HepG2 (cell line): ENCODE results near the gene BLMH. TPM values are rescaled to one million over a fixed set of nuclear protein-coding genes. Genes with fewer than 3 reads are reported as not detected.

Experiments
- AGO1 ChIP-seq: fragments of 200-400 bp; formaldehyde crosslinking; IDR thresholded peaks from 2 replicates; pipeline ENCODE4 v1.6.1; 2017; ENCODE audit warnings: mild to moderate bottlenecking, low read depth, low read length, moderate library complexity; ENCODE audit not compliant: poor library complexity, severe bottlenecking
- ATM ChIP-seq: fragments of 450-650 bp; IDR thresholded peaks from 2 replicates; pipeline ENCODE4 v1.7.1; 2017; ENCODE audit warnings: mild to moderate bottlenecking, borderline replicate concordance
- CTCF ChIP-seq: sonication (generic); formaldehyde crosslinking; IDR thresholded peaks from 2 replicates; pipeline ENCODE4 v1.5.0; 2020; ENCODE audit warnings: mild to moderate bottlenecking, missing genetic modification reagents, moderate library complexity
- GPBP1L1 ChIP-seq: sonication (generic); formaldehyde crosslinking; IDR thresholded peaks from 2 replicates; pipeline ENCODE4 v1.5.0; 2020; ENCODE audit warnings: mild to moderate bottlenecking, missing genetic modification reagents
- KLF13 ChIP-seq: sonication (generic); formaldehyde crosslinking; IDR thresholded peaks from 2 replicates; pipeline ENCODE4 v1.4.0; 2020; ENCODE audit warnings: mild to moderate bottlenecking, missing genetic modification reagents
- KMT2B ChIP-seq: IDR thresholded peaks from 2 replicates; pipeline ENCODE4 v1.6.1; 2016; ENCODE audit warnings: missing genetic modification reagents, missing compliant biosample characterization
- MAZ ChIP-seq, 2 experiments: sonication (generic) in 1 of 2; formaldehyde crosslinking in 1 of 2; IDR thresholded peaks; 2 replicates each; pipeline versions ENCODE4 v1.5.0 to v1.6.1; 2012 to 2020; ENCODE audit warnings: low read depth in 2 of 2, mild to moderate bottlenecking in 2 of 2, borderline replicate concordance in 1 of 2, improper control_type of control experiment in 1 of 2, low read length in 1 of 2, missing genetic modification reagents in 1 of 2, moderate library complexity in 1 of 2
- MTF1 ChIP-seq: sonication (generic); formaldehyde crosslinking; IDR thresholded peaks from 2 replicates; pipeline ENCODE4 v1.5.0; 2020; ENCODE audit warnings: missing genetic modification reagents
- POLR2AphosphoS5 ChIP-seq: IDR thresholded peaks from 2 replicates; pipeline ENCODE4 v1.6.1; 2012; ENCODE audit warnings: low read depth, low read length
- RFXANK ChIP-seq: IDR thresholded peaks from 2 replicates; pipeline ENCODE4 v1.6.1; 2016
- ZBTB7A ChIP-seq: sonication (generic); formaldehyde crosslinking; IDR thresholded peaks from 2 replicates; pipeline ENCODE4 v1.8.0; 2022; ENCODE audit warnings: mild to moderate bottlenecking, missing genetic modification reagents
- ZKSCAN1 ChIP-seq: fragments of 150-350 bp; IDR thresholded peaks from 2 replicates; pipeline ENCODE4 v1.6.1; 2014; ENCODE audit warnings: low read length
- ZNF281 ChIP-seq: sonication (generic); formaldehyde crosslinking; IDR thresholded peaks from 2 replicates; pipeline ENCODE4 v1.4.0; 2020; ENCODE audit warnings: missing genetic modification reagents, borderline replicate concordance
- ZNF75D ChIP-seq: sonication (generic); formaldehyde crosslinking; IDR thresholded peaks from 2 replicates; pipeline ENCODE4 v1.8.1; 2023; ENCODE audit warnings: missing genetic modification reagents, mild to moderate bottlenecking, borderline replicate concordance
- ZNF780A ChIP-seq: sonication (generic); formaldehyde crosslinking; IDR thresholded peaks from 2 replicates; pipeline ENCODE4 v1.8.0; 2022; ENCODE audit warnings: mild to moderate bottlenecking, missing genetic modification reagents, moderate library complexity
- polyA plus RNA-seq, 8 experiments: library from polyadenylated mRNA; depleted of rRNA in 3 of 8; stranded (reverse) in 7 of 8; unstranded in 1 of 8; fragments of >200 nt; fragmentation: Illumina TruSeq in 4 of 8; extraction: Trizol in 4 of 8; gene quantifications; 2 replicates each; pipeline versions ENCODE4 v1.2.1 to v1.2.3, GENCODE V29; 2011 to 2016; ENCODE audit warnings: low read depth in 4 of 8, missing spikeins in 1 of 8, mixed read lengths in 1 of 8; ENCODE audit not compliant: insufficient read depth in 1 of 8
- total RNA-seq, 5 experiments: library from RNA; depleted of rRNA; stranded (reverse); fragments of >200 nt; fragmentation: Illumina TruSeq; extraction: Trizol; gene quantifications; 2 replicates each; pipeline ENCODE4 v1.2.3, GENCODE V29; 2016; ENCODE audit warnings: low read depth in 1 of 5
- TF ChIP-seq, protein P1 (sequence below): sonication (generic); formaldehyde crosslinking; IDR thresholded peaks from 2 replicates; pipeline ENCODE4 v1.8.0; 2022; ENCODE audit warnings: mild to moderate bottlenecking, missing genetic modification reagents, moderate library complexity
- TF ChIP-seq, protein P2 (sequence below): sonication (generic); formaldehyde crosslinking; IDR thresholded peaks from 2 replicates; pipeline ENCODE4 v1.9.0; 2021; ENCODE audit warnings: missing genetic modification reagents, borderline replicate concordance
- TF ChIP-seq, protein P3 (sequence below): sonication (generic); formaldehyde crosslinking; IDR thresholded peaks from 2 replicates; pipeline ENCODE4 v1.5.0; 2020; ENCODE audit warnings: missing genetic modification reagents

The BLMH gene
- total and polyA plus RNA-seq, 2 of the 13 experiments (the other 11 are each of a cell fraction or from before 2014, with no cell fraction given) = 12.1 to 41.0 TPM

DNA sequence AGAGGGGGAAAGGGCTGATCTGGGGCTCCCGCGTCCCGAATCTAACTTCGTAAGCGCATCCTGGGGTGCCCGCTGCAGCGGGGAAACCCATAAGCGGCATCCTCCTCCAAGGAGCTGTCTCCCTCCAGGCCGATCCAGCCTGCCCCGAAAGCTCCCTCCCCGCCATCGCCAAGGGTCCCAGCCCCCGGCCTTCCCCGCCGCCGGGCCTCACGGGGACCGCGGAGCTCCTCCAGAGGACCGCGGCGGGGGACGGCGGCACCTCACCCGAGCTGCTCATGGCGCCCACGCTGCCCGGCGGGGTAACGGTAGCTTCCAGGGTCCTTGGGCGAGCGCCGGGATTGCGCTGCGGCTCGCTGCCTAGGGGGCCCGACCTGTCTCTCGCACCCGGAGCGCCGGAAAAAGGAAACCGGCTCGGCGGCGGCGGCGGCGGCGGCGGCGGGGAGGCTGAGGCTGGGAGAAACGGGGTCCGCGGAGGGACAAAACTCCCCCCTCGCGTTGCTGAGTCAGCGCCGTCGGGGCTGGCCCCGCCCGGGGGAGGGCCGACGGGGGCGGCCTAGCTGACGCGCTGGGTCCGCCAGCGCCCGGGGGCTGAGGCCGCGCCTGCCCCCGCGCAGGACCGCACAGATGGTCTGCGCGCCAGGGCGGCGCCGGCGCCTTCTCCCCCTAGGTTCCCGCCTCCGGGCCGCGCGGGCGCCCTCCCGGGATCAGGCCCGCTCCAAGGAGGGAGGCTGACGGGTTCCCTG, at the start of gene BLMH (continued):
- TF ChIP-seq MAZ (IDR thresholded peaks at IDR 0.05; ENCODE audit: borderline replicate concordance, low read depth, low read length) (0 out of 2 replicates have a peak, but pooled peaks have one; percentile 55), MAZ (CRISPR knock-in tag; IDR thresholded peaks at IDR 0.05; ENCODE audit: low read depth) (peak; percentile 88), ZNF75D (0 out of 2 replicates have a peak, but pooled peaks have one; percentile 32), GPBP1L1 (no peak), KLF13 (no peak), CTCF (CRISPR knock-in tag) (0 out of 2 replicates have a peak, but pooled peaks have one; percentile 6), POLR2AphosphoS5 (peak; percentile 34), ZKSCAN1 (no peak), ZNF281 (CRISPR knock-in tag) (no peak), RFXANK (CRISPR knock-in tag) (no peak), ATM (no peak), KMT2B (CRISPR knock-in tag) (no peak), MTF1 (CRISPR knock-in tag) (no peak), ZBTB7A (CRISPR knock-in tag) (0 out of 2 replicates have a peak, but pooled peaks have one; percentile 19), ZNF780A (CRISPR knock-in tag) (no peak), AGO1 (no peak)
- TF ChIP-seq, protein P1, sequence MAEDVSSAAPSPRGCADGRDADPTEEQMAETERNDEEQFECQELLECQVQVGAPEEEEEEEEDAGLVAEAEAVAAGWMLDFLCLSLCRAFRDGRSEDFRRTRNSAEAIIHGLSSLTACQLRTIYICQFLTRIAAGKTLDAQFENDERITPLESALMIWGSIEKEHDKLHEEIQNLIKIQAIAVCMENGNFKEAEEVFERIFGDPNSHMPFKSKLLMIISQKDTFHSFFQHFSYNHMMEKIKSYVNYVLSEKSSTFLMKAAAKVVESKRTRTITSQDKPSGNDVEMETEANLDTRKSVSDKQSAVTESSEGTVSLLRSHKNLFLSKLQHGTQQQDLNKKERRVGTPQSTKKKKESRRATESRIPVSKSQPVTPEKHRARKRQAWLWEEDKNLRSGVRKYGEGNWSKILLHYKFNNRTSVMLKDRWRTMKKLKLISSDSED (CRISPR knock-in tag) = no peak
- TF ChIP-seq, protein P2, sequence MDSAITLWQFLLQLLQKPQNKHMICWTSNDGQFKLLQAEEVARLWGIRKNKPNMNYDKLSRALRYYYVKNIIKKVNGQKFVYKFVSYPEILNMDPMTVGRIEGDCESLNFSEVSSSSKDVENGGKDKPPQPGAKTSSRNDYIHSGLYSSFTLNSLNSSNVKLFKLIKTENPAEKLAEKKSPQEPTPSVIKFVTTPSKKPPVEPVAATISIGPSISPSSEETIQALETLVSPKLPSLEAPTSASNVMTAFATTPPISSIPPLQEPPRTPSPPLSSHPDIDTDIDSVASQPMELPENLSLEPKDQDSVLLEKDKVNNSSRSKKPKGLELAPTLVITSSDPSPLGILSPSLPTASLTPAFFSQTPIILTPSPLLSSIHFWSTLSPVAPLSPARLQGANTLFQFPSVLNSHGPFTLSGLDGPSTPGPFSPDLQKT (CRISPR knock-in tag) = no peak
- TF ChIP-seq, protein P3, sequence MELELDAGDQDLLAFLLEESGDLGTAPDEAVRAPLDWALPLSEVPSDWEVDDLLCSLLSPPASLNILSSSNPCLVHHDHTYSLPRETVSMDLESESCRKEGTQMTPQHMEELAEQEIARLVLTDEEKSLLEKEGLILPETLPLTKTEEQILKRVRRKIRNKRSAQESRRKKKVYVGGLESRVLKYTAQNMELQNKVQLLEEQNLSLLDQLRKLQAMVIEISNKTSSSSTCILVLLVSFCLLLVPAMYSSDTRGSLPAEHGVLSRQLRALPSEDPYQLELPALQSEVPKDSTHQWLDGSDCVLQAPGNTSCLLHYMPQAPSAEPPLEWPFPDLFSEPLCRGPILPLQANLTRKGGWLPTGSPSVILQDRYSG (CRISPR knock-in tag) = no peak
